Measurements from ENCODE around the gene TMEM141.

- TF ChIP-seq CTCF (IDR thresholded peaks at IDR 0.05) (no peak), POLR2A (IDR thresholded peaks at IDR 0.05) (no peak)
Measured at GRCh38 chr9:136806067-136806466, 14.9 kb downstream of the TMEM141 start.
